Duodenal mucosa (tissue), 2 donors: ENCODE measurements around the gene TBC1D5.

Experiments used
- H3K27ac ChIP-seq: one replicate; pipeline ENCODE4 v1.7.0; 2013; ENCODE audit warnings: low read depth, low read length
- H3K27me3 ChIP-seq, 2 donors: one replicate each; pipeline ENCODE4 v1.7.0; 2013; ENCODE audit warnings: low read length in 2 of 2, control low read depth in 1 of 2; ENCODE audit not compliant: insufficient read depth in 2 of 2, control insufficient read depth in 1 of 2
- H3K36me3 ChIP-seq, 2 donors: one replicate each; pipeline ENCODE4 v1.7.0; 2013; ENCODE audit warnings: low read length in 2 of 2, control low read depth in 1 of 2; ENCODE audit not compliant: insufficient read depth in 2 of 2, control insufficient read depth in 1 of 2
- H3K4me1 ChIP-seq, 2 donors: one replicate each; pipeline ENCODE4 v1.7.0; 2013; ENCODE audit warnings: low read length in 2 of 2, control low read depth in 1 of 2; ENCODE audit not compliant: insufficient read depth in 2 of 2, control insufficient read depth in 1 of 2
- H3K4me3 ChIP-seq, 2 donors: one replicate each; pipeline ENCODE4 v1.7.0; 2013; ENCODE audit warnings: low read length in 2 of 2, low read depth in 1 of 2
- H3K9ac ChIP-seq, 2 donors: one replicate each; pipeline ENCODE4 v1.7.0; 2013; ENCODE audit warnings: low read length in 2 of 2, low read depth in 1 of 2
- H3K9me3 ChIP-seq, 2 donors: one replicate each; pipeline ENCODE4 v1.7.0; 2013; ENCODE audit warnings: low read length in 2 of 2, control low read depth in 1 of 2; ENCODE audit not compliant: control insufficient read depth in 1 of 2

TBC1D5 gene

GRCh38 chr3:17584066-17584465 lies 158.4 kb downstream of the TBC1D5 start:
- Histone ChIP-seq H3K4me1 (peaks cover 0 to 4% of the 10 kb centered on the region in 2 donors), H3K27me3 (no peaks in the 10 kb centered on the region), H3K9ac (no peak overlapping the region), H3K4me3 (no peak overlapping the region), H3K36me3 (no peaks in the 10 kb centered on the region), H3K27ac (no peak overlapping the region), H3K9me3 (no peaks in the 10 kb centered on the region)

GRCh38 chr3:17583530-17583929 lies 158.9 kb downstream of the TBC1D5 start:
- Histone ChIP-seq H3K27ac (no peak overlapping the region), H3K27me3 (no peaks in the 10 kb centered on the region), H3K36me3 (no peaks in the 10 kb centered on the region), H3K4me3 (no peak overlapping the region), H3K9me3 (no peaks in the 10 kb centered on the region), H3K4me1 (peaks cover 0 to 4% of the 10 kb centered on the region in 2 donors), H3K9ac (no peak overlapping the region)

- Histone ChIP-seq H3K9ac (no peak overlapping the region), H3K36me3 (no peaks in the 10 kb centered on the region), H3K27me3 (no peaks in the 10 kb centered on the region)
Observed at GRCh38 chr3:17581421-17582080, 160.9 kb downstream of the TBC1D5 start.

GRCh38 chr3:17580901-17581300 lies 161.5 kb downstream of the TBC1D5 start:
- no peaks in the 10 kb centered on the region for H3K9me3 ChIP-seq
- peaks cover 0 to 3% of the 10 kb centered on the region in 2 donors for H3K4me1 ChIP-seq
- H3K9ac ChIP-seq: no peak overlapping the region
- H3K36me3 ChIP-seq: no peaks in the 10 kb centered on the region
- H3K27ac ChIP-seq: no peak overlapping the region
- no peaks in the 10 kb centered on the region for H3K27me3 ChIP-seq
- H3K4me3 ChIP-seq: no peak overlapping the region

More at GRCh38 chr3:17581421-17582080, 160.9 kb downstream of the TBC1D5 start:
- peaks cover 0 to 4% of the 10 kb centered on the region in 2 donors for H3K4me1 ChIP-seq
- H3K4me3 ChIP-seq: no peak overlapping the region
- no peaks in the 10 kb centered on the region for H3K9me3 ChIP-seq
- H3K27ac ChIP-seq: no peak overlapping the region

- H3K27ac ChIP-seq: no peak overlapping the region
- H3K27me3 ChIP-seq: no peaks in the 10 kb centered on the region
- H3K9ac ChIP-seq: no peak overlapping the region
- H3K4me3 ChIP-seq: no peak overlapping the region
- H3K36me3 ChIP-seq: no peaks in the 10 kb centered on the region
- no peaks in the 10 kb centered on the region for H3K4me1 ChIP-seq
- no peaks in the 10 kb centered on the region for H3K9me3 ChIP-seq
Observed at GRCh38 chr3:17579289-17580031, 163.0 kb downstream of the TBC1D5 start.

GRCh38 chr3:17577796-17578520 lies 164.5 kb downstream of the TBC1D5 start:
- H3K4me3 ChIP-seq: no peak overlapping the region
- H3K27me3 ChIP-seq: no peaks in the 10 kb centered on the region
- no peaks in the 10 kb centered on the region for H3K4me1 ChIP-seq
- H3K9ac ChIP-seq: no peak overlapping the region
- no peak overlapping the region for H3K27ac ChIP-seq
- no peaks in the 10 kb centered on the region for H3K36me3 ChIP-seq
- no peaks in the 10 kb centered on the region for H3K9me3 ChIP-seq

- H3K9me3 ChIP-seq: no peaks in the 10 kb centered on the region
- H3K27ac ChIP-seq: no peak overlapping the region
- no peak overlapping the region for H3K9ac ChIP-seq
- H3K4me1 ChIP-seq: no peaks in the 10 kb centered on the region
- H3K36me3 ChIP-seq: no peaks in the 10 kb centered on the region
- no peaks in the 10 kb centered on the region for H3K27me3 ChIP-seq
- H3K4me3 ChIP-seq: no peak overlapping the region
Observed at GRCh38 chr3:17573396-17573795, 169.0 kb downstream of the TBC1D5 start.

- Histone ChIP-seq H3K4me3 (no peak overlapping the region), H3K4me1 (no peaks in the 10 kb centered on the region)
Observed at GRCh38 chr3:17571686-17572085, 170.7 kb downstream of the TBC1D5 start.

GRCh38 chr3:17562845-17563244 lies 179.6 kb downstream of the TBC1D5 start:
- no peaks in the 10 kb centered on the region for H3K27me3 ChIP-seq
- H3K36me3 ChIP-seq: no peaks in the 10 kb centered on the region
- no peak overlapping the region for H3K9ac ChIP-seq
- no peaks in the 10 kb centered on the region for H3K4me1 ChIP-seq
- H3K4me3 ChIP-seq: no peak overlapping the region
- H3K9me3 ChIP-seq: no peaks in the 10 kb centered on the region
- H3K27ac ChIP-seq: no peak overlapping the region

More at GRCh38 chr3:17571686-17572085, 170.7 kb downstream of the TBC1D5 start:
- Histone ChIP-seq H3K27ac (no peak overlapping the region), H3K27me3 (no peaks in the 10 kb centered on the region), H3K9ac (no peak overlapping the region), H3K36me3 (no peaks in the 10 kb centered on the region), H3K9me3 (no peaks in the 10 kb centered on the region)

- Histone ChIP-seq H3K4me1 (no peaks in the 10 kb centered on the region), H3K9me3 (no peaks in the 10 kb centered on the region), H3K27me3 (no peaks in the 10 kb centered on the region), H3K9ac (no peak overlapping the region), H3K36me3 (no peaks in the 10 kb centered on the region), H3K4me3 (no peak overlapping the region), H3K27ac (no peak overlapping the region)
Observed at GRCh38 chr3:17558565-17558964, 183.9 kb downstream of the TBC1D5 start.
